ENCODE data around the gene SELENOW. TPM values are rescaled to one million over a fixed set of nuclear protein-coding genes. Genes with fewer than 3 reads are reported as not detected.

Gene SELENOW
- polyA plus RNA-seq, 1 of the 3 experiments (the other 2 are of a cell fraction): 335 TPM

- H3K27me3 ChIP-seq (ENCODE audit: insufficient read depth): no peaks in the 10 kb centered on the region
- H3K9ac ChIP-seq: no peak overlapping the region
- ChIA-PET POLR2A (no interaction called here), CTCF (interaction anchor here (1.2 to 2.1 kb wide), 4 partner anchors 10 to 32 kb away, joined by 3 to 8 read pairs (median 4); partner anchors contain the start of gene EHD2)
- no peaks in the 10 kb centered on the region for H3K9me3 ChIP-seq
- no peaks in the 10 kb centered on the region for H3K9me2 ChIP-seq
- peaks cover 13% of the 10 kb centered on the region; the same call in 1 of the 2 replicates for H4K20me1 ChIP-seq (ENCODE audit: insufficient read depth)
- no peak overlapping the region for H3K4me3 ChIP-seq (ENCODE audit: low read depth in 2 of 2, low read length in 1 of 2)
- peaks cover 68% of the 10 kb centered on the region for H3K79me2 ChIP-seq (ENCODE audit: insufficient read depth)
- no peak overlapping the region for H2AFZ ChIP-seq (ENCODE audit: low read depth)
- no peak for DNase-seq
- TF ChIP-seq JUND (IDR thresholded peaks at IDR 0.05) (no peak), SMC3 (IDR thresholded peaks at IDR 0.05; ENCODE audit: low read depth, low read length) (no peak)
- peaks cover 2 to 54% of the 10 kb centered on the region in 2 experiments for H3K36me3 ChIP-seq (replicated peaks in 1 of 2; ENCODE audit: control insufficient read depth in 1 of 2, insufficient read depth in 2 of 2, low read length in 1 of 2)
- peaks cover 7 to 8% of the 10 kb centered on the region in 2 experiments; a peak in 2 of 4 replicates for H3K4me1 ChIP-seq (ENCODE audit: control insufficient read depth in 1 of 2, insufficient read depth in 2 of 2, low read depth in 1 of 2, low read length in 1 of 2)
- no peak overlapping the region for H3K4me2 ChIP-seq
- peaks cover 51% of the 10 kb centered on the region for H3F3A ChIP-seq (replicated peaks; ENCODE audit: insufficient read depth)
- 92% methylated on average over 8 of the region's 8 CpGs for WGBS (ENCODE audit: low lambda C conversion rate)
- no peak overlapping the region for H3K27ac ChIP-seq (ENCODE audit: low read depth in 2 of 2, low read length in 1 of 2)
Measured at GRCh38 chr19:47730910-47731309, 47.6 kb upstream of the SELENOW start.

- Histone ChIP-seq H3K4me3 (ENCODE audit: low read depth in 2 of 2, low read length in 1 of 2) (no peak overlapping the region), H3K9me3 (no peaks in the 10 kb centered on the region), H3F3A (replicated peaks; ENCODE audit: insufficient read depth) (peaks cover 35% of the 10 kb centered on the region), H3K4me2 (no peak overlapping the region), H4K20me1 (ENCODE audit: insufficient read depth) (peaks cover 7% of the 10 kb centered on the region; the same call in 1 of the 2 replicates), H3K36me3 (replicated peaks in 1 of 2; ENCODE audit: control insufficient read depth in 1 of 2, insufficient read depth in 2 of 2, low read length in 1 of 2) (peaks cover 4 to 62% of the 10 kb centered on the region in 2 experiments), H3K4me1 (ENCODE audit: control insufficient read depth in 1 of 2, insufficient read depth in 2 of 2, low read depth in 1 of 2, low read length in 1 of 2) (no peaks in the 10 kb centered on the region), H3K79me2 (ENCODE audit: insufficient read depth) (peaks cover 47% of the 10 kb centered on the region), H3K27me3 (ENCODE audit: insufficient read depth) (no peaks in the 10 kb centered on the region), H3K27ac (ENCODE audit: low read depth in 2 of 2, low read length in 1 of 2) (no peak overlapping the region), H3K9ac (no peak overlapping the region), H2AFZ (ENCODE audit: low read depth) (no peak overlapping the region), H3K9me2 (no peaks in the 10 kb centered on the region)
- WGBS (ENCODE audit: low lambda C conversion rate): 85% methylated on average over 4 of the region's 4 CpGs
- ChIA-PET CTCF (interaction anchor here (1.7 to 17.6 kb wide), 2 partner anchors 8 to 26 kb away, joined by 10 to 475 read pairs; partner anchors contain the start of gene EHD2), POLR2A (interaction anchor here (0.7 to 0.9 kb wide), 2 partner anchors 11 to 16 kb away, joined by 3 read pairs; no protein-coding TSS in a partner anchor)
- DNase-seq: no peak
- no peak for TF ChIP-seq USF1 (IDR thresholded peaks at IDR 0.05; ENCODE audit: borderline replicate concordance, low read depth)
- no peak for TF ChIP-seq TAF1 (IDR thresholded peaks at IDR 0.05; ENCODE audit: borderline replicate concordance, low read depth, low read length)
- no peak for TF ChIP-seq GATA2 (CRISPR knock-in tag; IDR thresholded peaks at IDR 0.05)
- TF ChIP-seq PBX3 (IDR thresholded peaks at IDR 0.05): no peak
- no peak for TF ChIP-seq REST (IDR thresholded peaks at IDR 0.05; ENCODE audit: low read depth, low read length)
- TF ChIP-seq POLR2AphosphoS5 (IDR thresholded peaks at IDR 0.05; ENCODE audit: low read depth, low read length): no peak
- no peak for TF ChIP-seq MXI1 (IDR thresholded peaks at IDR 0.05; ENCODE audit: low read depth, low read length)
- no peak for TF ChIP-seq EZH2phosphoT487 (IDR thresholded peaks at IDR 0.05; ENCODE audit: borderline replicate concordance, low read depth)
- no peak for TF ChIP-seq GABPA (IDR thresholded peaks at IDR 0.05; ENCODE audit: low read depth)
- no peak for TF ChIP-seq NRF1 (IDR thresholded peaks at IDR 0.05; ENCODE audit: low read depth, low read length)
- no peak for TF ChIP-seq FOXM1 (IDR thresholded peaks at IDR 0.05; ENCODE audit: low read depth)
- no peak for TF ChIP-seq TCF12 (IDR thresholded peaks at IDR 0.05)
- no peak for TF ChIP-seq RAD21 (IDR thresholded peaks at IDR 0.05; ENCODE audit: low read length)
- TF ChIP-seq YY1 (IDR thresholded peaks at IDR 0.05; ENCODE audit: low read depth): no peak
- TF ChIP-seq RCOR1 (IDR thresholded peaks at IDR 0.05; ENCODE audit: low read length): no peak
- TF ChIP-seq MEF2A (IDR thresholded peaks at IDR 0.05; ENCODE audit: borderline replicate concordance, low read depth): no peak
- no peak for TF ChIP-seq RFX5 (IDR thresholded peaks at IDR 0.05; ENCODE audit: low read length)
- no peak for TF ChIP-seq SMC3 (IDR thresholded peaks at IDR 0.05; ENCODE audit: low read depth, low read length)
Measured at GRCh38 chr19:47735131-47735530, 43.4 kb upstream of the SELENOW start.
